CD4-positive, CD25-positive, alpha-beta regulatory T cell (primary cell): ENCODE measurements around the gene ATG4D. TPM values are rescaled to one million over a fixed set of nuclear protein-coding genes. Genes with fewer than 3 reads are reported as not detected.
"Not testable (repeated sequence)": the region's sequence is repeated elsewhere in the genome, so short reads cannot be mapped to it uniquely, and the experiment has no call there.

Experiments used
- ATAC-seq, 2 donors: fragments of 150-1000 bp; cut with Tn5 transposase; one replicate each; pipeline ENCODE4 v1.10.0; 2021; ENCODE audit warnings: low read depth in 2 of 2, moderate number of reproducible peaks in 2 of 2, moderate library complexity in 1 of 2
- DNase-seq, 3 donors: peaks; one replicate each; pipeline versions ENCODE4 v3.0.0 to v3.0.0-alpha.2; 2012 to 2022; ENCODE audit warnings: mixed read lengths in 1 of 3
- H3K27ac ChIP-seq: one replicate; pipeline ENCODE4 v1.7.0; 2013; ENCODE audit warnings: mild to moderate bottlenecking, low read length; ENCODE audit not compliant: insufficient read depth, poor library complexity, severe bottlenecking
- H3K27me3 ChIP-seq: one replicate; pipeline ENCODE4 v1.7.0; 2013; ENCODE audit warnings: low read length; ENCODE audit not compliant: control insufficient read depth, insufficient read depth
- H3K36me3 ChIP-seq: one replicate; pipeline ENCODE4 v1.7.0; 2013; ENCODE audit warnings: mild to moderate bottlenecking, low read length, moderate library complexity; ENCODE audit not compliant: control insufficient read depth, insufficient read depth
- H3K4me1 ChIP-seq: 2 replicates; pipeline ENCODE4 v1.7.0; 2013; ENCODE audit warnings: mild to moderate bottlenecking, low read length; ENCODE audit not compliant: insufficient read depth, control insufficient read depth, poor library complexity, severe bottlenecking
- H3K4me3 ChIP-seq: one replicate; pipeline ENCODE4 v1.7.0; 2013; ENCODE audit warnings: low read depth, mild to moderate bottlenecking, low read length, moderate library complexity
- H3K9me3 ChIP-seq, 2 experiments: 1 replicate in 1 of 2; 2 replicates in 1 of 2; pipeline ENCODE4 v1.7.0; 2013; ENCODE audit warnings: low read length in 2 of 2, mild to moderate bottlenecking in 1 of 2, moderate library complexity in 1 of 2; ENCODE audit not compliant: control insufficient read depth in 2 of 2
- H3K27ac Mint-ChIP-seq, 3 donors: one replicate each; pipeline ENCODE4 v1.8.0; 2020 to 2022; ENCODE audit warnings: mild to moderate bottlenecking in 3 of 3, mixed read lengths in 3 of 3, moderate library complexity in 2 of 3
- H3K27me3 Mint-ChIP-seq: one replicate; pipeline ENCODE4 v1.8.0; 2022; ENCODE audit warnings: mild to moderate bottlenecking, mixed read lengths
- H3K36me3 Mint-ChIP-seq: one replicate; pipeline ENCODE4 v1.8.0; 2020; ENCODE audit warnings: mixed read lengths
- H3K4me1 Mint-ChIP-seq, 4 donors: one replicate each; pipeline ENCODE4 v1.8.0; 2020 to 2022; ENCODE audit warnings: mixed read lengths in 4 of 4, mild to moderate bottlenecking in 1 of 4
- H3K4me3 Mint-ChIP-seq, 4 donors: one replicate each; pipeline ENCODE4 v1.8.0; 2020 to 2022; ENCODE audit warnings: mild to moderate bottlenecking in 4 of 4, mixed read lengths in 4 of 4, moderate library complexity in 3 of 4
- H3K9me3 Mint-ChIP-seq, 7 donors: one replicate each; pipeline ENCODE4 v1.8.0; 2020 to 2022; ENCODE audit warnings: mixed read lengths in 7 of 7, mild to moderate bottlenecking in 3 of 7, moderate library complexity in 2 of 7
- polyA plus RNA-seq, 4 donors: library from polyadenylated mRNA; unstranded; fragments of 300-500 nt; fragmentation: Illumina TruSeq; gene quantifications; one replicate each; pipeline ENCODE4 v1.2.3, GENCODE V29; 2021
- total RNA-seq: library from RNA; stranded (reverse); gene quantifications from one replicate; pipeline ENCODE4 v1.2.3, GENCODE V29; 2022

Gene ATG4D
- total and polyA plus RNA-seq, 5 donors from 2014 or later = 14.0 to 62.4 (median 15.0) TPM

DNA sequence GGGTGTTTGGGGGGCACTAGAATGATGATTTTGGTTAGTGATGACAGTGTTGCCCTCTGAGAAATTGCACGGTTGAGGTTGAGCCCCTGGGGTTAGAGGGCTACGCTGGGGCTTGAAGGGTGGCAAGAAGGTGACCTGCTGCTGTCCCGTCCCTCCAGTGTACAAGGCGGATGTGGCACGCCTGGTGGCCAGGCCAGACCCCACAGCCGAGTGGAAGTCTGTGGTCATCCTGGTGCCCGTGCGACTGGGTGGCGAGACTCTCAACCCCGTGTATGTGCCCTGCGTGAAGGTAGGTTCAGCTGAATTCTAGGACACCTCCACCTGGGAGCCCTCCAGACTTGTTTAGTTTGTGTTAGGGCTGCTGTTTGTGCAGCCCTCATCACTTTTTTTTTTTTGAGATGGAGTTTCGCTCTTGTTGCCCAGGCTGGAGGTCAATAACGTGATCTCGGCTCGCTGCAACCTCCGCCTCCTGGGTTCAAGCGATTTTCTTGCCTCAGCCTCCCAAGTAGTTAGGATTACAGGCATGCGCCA, 5.1 kb downstream of the ATG4D start:
- H3K36me3 ChIP-seq = peaks cover 36% of the 10 kb centered on the region

GRCh38 chr19:10549733-10550132, 6.0 kb downstream of the ATG4D start:
- peaks cover 38% of the 10 kb centered on the region for H3K36me3 ChIP-seq
- Mint-ChIP-seq H3K27me3 (no peaks in the 10 kb centered on the region), H3K36me3 (peaks cover 3% of the 10 kb centered on the region), H3K4me3 (no peak overlapping the region), H3K27ac (no peak overlapping the region), H3K9me3 (no peaks in the 10 kb centered on the region), H3K4me1 (peaks cover 7 to 45% (median 16%) of the 10 kb centered on the region in 4 donors)
- no peak for ATAC-seq
- H3K4me1 ChIP-seq = peaks cover 40% of the 10 kb centered on the region
- DNase-seq = no peak
- no peaks in the 10 kb centered on the region for H3K27me3 ChIP-seq
- H3K9me3 ChIP-seq = no peaks in the 10 kb centered on the region
- no peak overlapping the region for H3K4me3 ChIP-seq
- H3K27ac ChIP-seq = no peak overlapping the region

More for the DNA sequence above, 5.1 kb downstream of the ATG4D start:
- Mint-ChIP-seq H3K4me3 (no peak overlapping the region), H3K27ac (no peak overlapping the region), H3K9me3 (no peaks in the 10 kb centered on the region), H3K36me3 (no peaks in the 10 kb centered on the region), H3K4me1 (peaks cover 1 to 41% (median 11%) of the 10 kb centered on the region in 4 donors), H3K27me3 (no peaks in the 10 kb centered on the region)
- peaks cover 37% of the 10 kb centered on the region for H3K4me1 ChIP-seq
- no peaks in the 10 kb centered on the region for H3K27me3 ChIP-seq
- H3K27ac ChIP-seq = no peak overlapping the region
- no peak for ATAC-seq
- H3K4me3 ChIP-seq = no peak overlapping the region
- no peaks in the 10 kb centered on the region for H3K9me3 ChIP-seq
- no peak for DNase-seq

GRCh38 chr19:10550336-10550735, 6.6 kb downstream of the ATG4D start:
- Mint-ChIP-seq H3K4me3 (no peak overlapping the region), H3K27ac (no peak overlapping the region), H3K9me3 (no peaks in the 10 kb centered on the region), H3K4me1 (peaks cover 4 to 44% (median 13%) of the 10 kb centered on the region in 4 donors), H3K36me3 (peaks cover 3% of the 10 kb centered on the region), H3K27me3 (no peaks in the 10 kb centered on the region)
- Histone ChIP-seq H3K36me3 (peaks cover 41% of the 10 kb centered on the region), H3K27me3 (no peaks in the 10 kb centered on the region), H3K4me1 (peaks cover 40% of the 10 kb centered on the region), H3K27ac (no peak overlapping the region), H3K9me3 (no peaks in the 10 kb centered on the region), H3K4me3 (no peak overlapping the region)
- no peak for DNase-seq
- no peak for ATAC-seq

GRCh38 chr19:10551006-10551405, 7.3 kb downstream of the ATG4D start:
- not testable (repeated sequence) for ATAC-seq, H3K27me3 Mint-ChIP-seq, H3K27me3 ChIP-seq, H3K4me3 ChIP-seq, H3K27ac ChIP-seq, DNase-seq, H3K9me3 ChIP-seq, H3K9me3 Mint-ChIP-seq, H3K36me3 Mint-ChIP-seq
- H3K4me1 ChIP-seq = peaks cover 41% of the 10 kb centered on the region
- H3K4me3 Mint-ChIP-seq = peak overlapping the region in 1 of 4 donors; percentile 29
- peaks cover 48% of the 10 kb centered on the region for H3K36me3 ChIP-seq
- H3K4me1 Mint-ChIP-seq = peaks cover 7 to 49% (median 12%) of the 10 kb centered on the region in 4 donors
- peak overlapping the region in 1 of 3 donors; percentile 43 for H3K27ac Mint-ChIP-seq

DNA sequence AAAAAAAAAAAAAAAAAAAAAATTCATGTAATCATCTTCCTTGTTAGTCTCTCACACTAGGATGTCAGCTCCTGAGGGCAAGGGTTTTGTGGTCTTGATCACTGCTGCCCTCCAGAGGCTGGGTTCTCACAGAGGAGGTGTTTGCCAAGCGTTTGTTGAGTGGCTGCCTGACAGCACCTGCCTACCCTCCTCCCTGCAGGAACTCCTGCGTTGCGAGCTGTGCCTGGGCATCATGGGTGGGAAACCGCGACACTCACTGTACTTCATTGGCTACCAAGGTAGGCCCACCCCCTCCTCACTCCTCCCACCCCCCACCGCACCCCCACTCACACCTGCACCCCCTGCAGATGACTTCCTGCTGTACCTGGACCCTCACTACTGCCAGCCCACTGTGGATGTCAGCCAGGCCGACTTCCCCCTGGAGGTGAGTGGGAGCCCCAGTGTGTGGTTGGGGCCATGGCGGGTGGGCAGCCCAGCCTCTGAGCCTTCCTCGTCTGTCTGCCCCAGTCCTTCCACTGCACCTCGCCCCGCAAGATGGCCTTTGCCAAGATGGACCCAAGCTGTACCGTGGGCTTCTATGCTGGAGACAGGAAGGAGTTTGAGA, 8.1 kb downstream of the ATG4D start:
- no peak overlapping the region for H3K4me3 Mint-ChIP-seq
- Histone ChIP-seq H3K36me3 (peaks cover 50% of the 10 kb centered on the region), H3K4me1 (peaks cover 41% of the 10 kb centered on the region), H3K27me3 (no peaks in the 10 kb centered on the region), H3K9me3 (no peaks in the 10 kb centered on the region), H3K27ac (peak overlapping the region; percentile 71), H3K4me3 (no peak overlapping the region)
- no peaks in the 10 kb centered on the region for H3K9me3 Mint-ChIP-seq
- peaks cover 8% of the 10 kb centered on the region for H3K36me3 Mint-ChIP-seq
- DNase-seq = peak in 2 of 3 donors; percentile 21 to 58
- H3K27me3 Mint-ChIP-seq = no peaks in the 10 kb centered on the region
- peaks cover 7 to 51% (median 12%) of the 10 kb centered on the region in 4 donors for H3K4me1 Mint-ChIP-seq
- no peak for ATAC-seq
- peak overlapping the region in 1 of 3 donors; percentile 14 for H3K27ac Mint-ChIP-seq

DNA sequence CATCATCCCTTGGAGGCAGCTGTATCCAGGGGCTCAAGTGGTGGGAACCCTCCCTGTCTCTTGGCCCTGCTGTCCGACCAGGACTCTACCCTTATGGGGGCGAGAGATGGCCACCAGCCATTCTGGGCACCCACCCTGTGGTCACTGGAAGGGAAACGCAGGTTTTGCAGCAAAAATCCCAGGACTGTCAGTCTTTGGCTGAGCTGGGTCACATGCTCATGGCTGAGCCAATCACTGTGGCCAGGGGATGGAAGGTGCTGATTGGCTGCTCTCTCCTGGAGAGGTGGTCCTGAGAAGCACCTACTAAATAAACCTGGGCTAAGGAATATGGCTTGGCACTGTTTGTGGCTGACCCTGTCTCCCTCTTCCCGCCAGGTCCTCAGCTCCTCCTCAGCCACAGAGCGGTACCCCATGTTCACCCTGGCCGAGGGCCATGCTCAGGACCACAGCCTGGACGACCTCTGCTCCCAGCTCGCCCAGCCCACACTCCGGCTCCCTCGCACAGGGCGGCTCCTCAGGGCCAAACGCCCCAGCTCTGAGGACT, 8.9 kb downstream of the ATG4D start:
- Histone ChIP-seq H3K4me3 (no peak overlapping the region), H3K9me3 (no peaks in the 10 kb centered on the region), H3K27me3 (no peaks in the 10 kb centered on the region), H3K4me1 (peaks cover 41% of the 10 kb centered on the region), H3K27ac (peak overlapping the region; percentile 71), H3K36me3 (peaks cover 53% of the 10 kb centered on the region)
- Mint-ChIP-seq H3K9me3 (no peaks in the 10 kb centered on the region), H3K36me3 (peaks cover 8% of the 10 kb centered on the region), H3K27ac (peak overlapping the region; percentile 31 to 92 (median 63)), H3K4me3 (no peak overlapping the region), H3K4me1 (peaks cover 7 to 48% (median 12%) of the 10 kb centered on the region in 4 donors), H3K27me3 (no peaks in the 10 kb centered on the region)
- DNase-seq = no peak
- ATAC-seq = no peak

DNA sequence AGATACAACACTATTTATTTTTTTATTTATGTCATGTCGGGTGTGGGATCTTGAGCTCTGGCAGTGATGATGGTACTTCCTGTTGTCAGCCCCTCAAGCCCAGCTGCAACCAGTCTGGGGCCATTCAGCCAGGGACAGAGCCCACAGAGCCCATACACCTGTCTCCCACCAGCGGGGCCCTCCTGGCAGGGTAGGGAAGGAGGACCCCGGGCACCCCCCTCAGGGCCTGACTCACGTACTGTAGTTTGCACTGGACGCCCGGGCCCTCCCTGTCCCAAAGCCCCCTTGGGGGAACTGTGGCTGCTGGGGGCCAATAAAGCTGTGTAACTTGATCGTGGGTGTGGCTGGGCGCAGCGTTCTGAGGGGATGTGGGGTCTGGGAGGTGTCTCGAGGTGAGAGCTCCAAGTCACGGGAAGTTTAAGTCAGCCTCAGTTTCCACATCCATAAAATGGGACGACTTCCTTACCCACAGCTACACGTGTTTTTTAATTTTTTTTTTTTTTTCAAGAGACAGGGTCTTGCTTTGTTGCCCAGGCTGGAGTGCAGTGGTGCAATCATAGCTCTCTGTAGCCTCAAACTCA, 9.5 kb downstream of the ATG4D start:
- Histone ChIP-seq H3K9me3 (no peaks in the 10 kb centered on the region), H3K36me3 (peaks cover 57% of the 10 kb centered on the region), H3K4me1 (peaks cover 41% of the 10 kb centered on the region), H3K27ac (peak overlapping the region; percentile 71), H3K27me3 (no peaks in the 10 kb centered on the region), H3K4me3 (no peak overlapping the region)
- no peaks in the 10 kb centered on the region for H3K9me3 Mint-ChIP-seq
- peaks cover 11% of the 10 kb centered on the region for H3K36me3 Mint-ChIP-seq
- peak overlapping the region; percentile 65 to 88 (median 82) for H3K4me3 Mint-ChIP-seq
- H3K27ac Mint-ChIP-seq = peak overlapping the region; percentile 92 to 98 (median 96)
- H3K4me1 Mint-ChIP-seq = peaks cover 7 to 50% (median 12%) of the 10 kb centered on the region in 4 donors
- peak in 1 of 3 donors; percentile 40 for DNase-seq
- ATAC-seq = no peak
- H3K27me3 Mint-ChIP-seq = no peaks in the 10 kb centered on the region
